ENCODE data around the gene MTHFR. TPM values are rescaled to one million over a fixed set of nuclear protein-coding genes. Genes with fewer than 3 reads are reported as not detected.

Gene MTHFR
- polyA plus RNA-seq, 4 donors, result 11.2 to 20.1 (median 15.4) TPM

DNA sequence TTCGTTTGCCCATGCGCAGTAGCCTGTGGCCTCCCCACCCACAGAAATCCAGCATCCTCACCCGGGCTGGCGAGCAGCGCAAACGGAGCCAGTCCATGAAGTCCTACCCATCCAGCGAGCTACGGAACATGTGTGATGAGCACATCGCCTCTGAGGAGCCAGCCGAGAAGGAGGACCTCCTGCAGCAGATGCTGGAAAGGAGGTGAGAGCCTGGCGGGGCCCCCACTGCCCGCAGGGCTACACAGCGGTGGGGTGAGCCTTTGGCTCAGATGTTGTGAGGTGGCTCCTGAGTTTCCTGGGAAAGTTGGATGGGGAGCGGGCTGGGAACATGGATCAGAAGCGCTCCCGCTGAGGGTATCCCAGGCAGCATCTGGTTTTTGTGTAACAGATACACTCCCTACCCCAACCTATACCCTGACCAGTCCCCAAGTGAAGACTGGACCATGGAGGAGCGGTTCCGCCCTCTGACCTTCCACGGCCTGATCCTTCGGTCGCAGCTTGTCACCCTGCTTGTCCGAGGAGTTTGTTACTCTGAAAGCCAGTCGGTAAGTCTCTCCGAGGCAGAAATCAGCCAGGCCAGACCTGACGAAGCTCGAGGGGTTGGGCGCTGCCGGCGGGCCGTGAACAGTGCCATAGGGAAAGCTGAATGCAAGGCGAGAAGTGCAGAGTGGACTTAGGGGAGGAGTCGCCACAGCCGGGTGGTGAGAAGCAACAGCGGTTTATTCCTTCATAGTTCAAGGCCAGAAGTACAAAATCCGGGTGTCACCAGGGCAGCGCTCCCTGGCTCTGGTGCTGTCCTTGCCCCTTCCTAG, 31.4 kb upstream of the MTHFR start:
- peaks cover 0 to 7% (median 0%) of the 10 kb centered on the region in 3 donors for H3K4me1 ChIP-seq (ENCODE audit: control insufficient read depth in 3 of 3, insufficient read depth in 2 of 3, low read depth in 1 of 3, low read length in 2 of 3)
- no peak for DNase-seq
- H3K27me3 ChIP-seq (ENCODE audit: control insufficient read depth in 3 of 3, insufficient read depth in 3 of 3, low read length in 3 of 3), result no peaks in the 10 kb centered on the region
- 89 to 91% (median 90%) methylated on average over 36 of the region's 36 CpGs for WGBS, 3 donors
- no peaks in the 10 kb centered on the region for H3K9me3 ChIP-seq (ENCODE audit: control insufficient read depth in 2 of 2, insufficient read depth in 1 of 2, low read depth in 1 of 2, low read length in 1 of 2)
- H3K27ac ChIP-seq (ENCODE audit: low read depth in 1 of 3, low read length in 2 of 3), result no peak overlapping the region
- no peak overlapping the region for H3K4me3 ChIP-seq (ENCODE audit: low read depth in 1 of 3, low read length in 3 of 3)
- H3K36me3 ChIP-seq (ENCODE audit: control insufficient read depth in 3 of 3, insufficient read depth in 2 of 3, low read depth in 1 of 3, low read length in 3 of 3), result peaks cover 24 to 95% (median 32%) of the 10 kb centered on the region in 3 donors
- FAIRE-seq, result no peak

DNA sequence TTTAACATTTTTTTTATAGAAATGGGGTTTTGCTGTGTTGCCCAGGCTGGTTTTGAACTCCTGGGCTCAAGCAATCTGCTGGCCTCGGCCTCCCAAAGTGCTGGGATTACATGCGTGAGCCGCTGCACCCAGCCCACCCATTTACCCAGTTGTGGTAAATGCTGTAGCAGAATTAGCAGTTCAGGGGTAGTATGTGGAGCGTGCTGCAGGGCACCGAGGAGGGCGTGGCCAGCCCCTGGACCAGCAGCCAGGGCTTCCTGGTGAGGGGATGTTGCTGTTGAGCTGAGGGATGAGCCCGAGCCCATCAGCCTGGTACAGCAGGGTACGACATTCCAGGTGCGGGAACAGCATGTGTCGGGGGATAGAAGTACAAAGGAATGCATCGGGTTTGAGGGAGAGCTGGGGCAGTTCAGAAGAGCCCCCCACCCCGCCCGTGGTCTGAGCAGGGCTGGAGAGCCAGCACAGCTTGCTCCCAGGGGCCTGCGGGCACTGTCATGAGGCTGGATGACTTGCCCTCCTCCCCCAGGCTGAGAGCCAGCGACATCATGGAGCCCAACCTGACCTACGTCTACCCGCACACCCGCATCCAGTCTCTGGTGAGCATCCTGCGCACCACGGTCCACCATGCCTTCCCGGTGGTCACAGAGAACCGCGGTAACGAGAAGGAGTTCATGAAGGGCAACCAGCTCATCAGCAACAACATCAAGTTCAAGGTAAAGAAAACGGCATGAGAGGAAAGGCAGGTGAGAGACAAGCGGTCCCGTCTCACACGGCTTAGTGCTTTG, 29.9 kb upstream of the MTHFR start:
- peaks cover 21 to 88% (median 25%) of the 10 kb centered on the region in 3 donors for H3K36me3 ChIP-seq (ENCODE audit: control insufficient read depth in 3 of 3, insufficient read depth in 2 of 3, low read depth in 1 of 3, low read length in 3 of 3)
- no peak overlapping the region for H3K4me3 ChIP-seq (ENCODE audit: low read depth in 1 of 3, low read length in 3 of 3)
- peaks cover 0 to 4% (median 0%) of the 10 kb centered on the region in 3 donors for H3K4me1 ChIP-seq (ENCODE audit: control insufficient read depth in 3 of 3, insufficient read depth in 2 of 3, low read depth in 1 of 3, low read length in 2 of 3)
- no peaks in the 10 kb centered on the region for H3K27me3 ChIP-seq (ENCODE audit: control insufficient read depth in 3 of 3, insufficient read depth in 3 of 3, low read length in 3 of 3)
- DNase-seq (no peak), FAIRE-seq (no peak)
- H3K9me3 ChIP-seq (ENCODE audit: control insufficient read depth in 2 of 2, insufficient read depth in 1 of 2, low read depth in 1 of 2, low read length in 1 of 2), result no peaks in the 10 kb centered on the region
- WGBS, 3 donors, result 92 to 95% (median 94%) methylated on average over 28 of the region's 28 CpGs
- H3K27ac ChIP-seq (ENCODE audit: low read depth in 1 of 3, low read length in 2 of 3), result no peak overlapping the region

DNA sequence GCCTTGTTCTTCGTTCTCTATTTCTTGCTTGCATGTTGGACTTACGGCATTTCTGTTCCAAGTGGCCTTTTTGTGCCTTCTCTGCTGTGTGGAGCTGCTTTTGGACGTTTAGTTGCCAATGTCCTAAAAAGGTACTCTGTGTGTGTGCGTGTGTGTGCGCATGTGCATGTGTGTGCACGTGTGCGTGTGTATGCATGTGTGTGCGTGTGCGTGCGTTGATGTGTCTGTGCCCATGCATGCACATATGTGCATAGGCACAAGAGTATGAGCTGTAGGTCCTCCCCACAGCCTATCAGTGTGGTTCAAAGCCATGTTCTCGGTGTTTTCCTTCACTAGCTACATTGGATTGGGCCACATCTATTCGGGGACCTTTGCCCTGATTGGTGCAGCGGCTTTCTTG, 28.1 kb upstream of the MTHFR start:
- 94 to 96% (median 96%) methylated on average over 13 of the region's 13 CpGs for WGBS, 3 donors
- peaks cover 0 to 4% (median 0%) of the 10 kb centered on the region in 3 donors for H3K4me1 ChIP-seq (ENCODE audit: control insufficient read depth in 3 of 3, insufficient read depth in 2 of 3, low read depth in 1 of 3, low read length in 2 of 3)
- no peaks in the 10 kb centered on the region for H3K27me3 ChIP-seq (ENCODE audit: control insufficient read depth in 3 of 3, insufficient read depth in 3 of 3, low read length in 3 of 3)
- H3K9me3 ChIP-seq (ENCODE audit: control insufficient read depth in 2 of 2, insufficient read depth in 1 of 2, low read depth in 1 of 2, low read length in 1 of 2), result no peaks in the 10 kb centered on the region
- H3K36me3 ChIP-seq (ENCODE audit: control insufficient read depth in 3 of 3, insufficient read depth in 2 of 3, low read depth in 1 of 3, low read length in 3 of 3), result peaks cover 24 to 84% (median 33%) of the 10 kb centered on the region in 3 donors
- DNase-seq, result no peak
- H3K4me3 ChIP-seq (ENCODE audit: low read depth in 1 of 3, low read length in 3 of 3), result no peak overlapping the region
- no peak overlapping the region for H3K27ac ChIP-seq (ENCODE audit: low read depth in 1 of 3, low read length in 2 of 3)
- no peak for FAIRE-seq

DNA sequence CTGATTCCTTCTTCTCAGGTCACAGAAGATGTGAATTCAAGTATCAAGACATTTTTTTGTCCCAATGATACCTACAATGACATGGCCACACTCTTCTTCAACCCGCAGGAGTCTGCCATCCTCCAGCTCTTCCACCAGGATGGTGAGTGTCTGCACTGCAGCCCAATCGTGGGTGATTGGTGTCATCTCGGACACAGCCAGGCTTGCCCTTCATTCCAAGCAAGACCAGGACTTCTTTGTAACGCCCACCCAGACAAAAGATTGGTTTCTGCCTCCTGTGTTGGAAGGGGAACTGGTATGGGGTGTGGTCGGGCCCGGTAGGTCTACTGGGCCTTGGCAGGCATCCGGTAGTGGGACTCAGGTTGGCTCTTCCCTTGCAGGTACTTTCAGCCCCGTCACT, 27.7 kb upstream of the MTHFR start:
- 94 to 96% (median 95%) methylated on average over 8 of the region's 8 CpGs for WGBS, 3 donors

DNA sequence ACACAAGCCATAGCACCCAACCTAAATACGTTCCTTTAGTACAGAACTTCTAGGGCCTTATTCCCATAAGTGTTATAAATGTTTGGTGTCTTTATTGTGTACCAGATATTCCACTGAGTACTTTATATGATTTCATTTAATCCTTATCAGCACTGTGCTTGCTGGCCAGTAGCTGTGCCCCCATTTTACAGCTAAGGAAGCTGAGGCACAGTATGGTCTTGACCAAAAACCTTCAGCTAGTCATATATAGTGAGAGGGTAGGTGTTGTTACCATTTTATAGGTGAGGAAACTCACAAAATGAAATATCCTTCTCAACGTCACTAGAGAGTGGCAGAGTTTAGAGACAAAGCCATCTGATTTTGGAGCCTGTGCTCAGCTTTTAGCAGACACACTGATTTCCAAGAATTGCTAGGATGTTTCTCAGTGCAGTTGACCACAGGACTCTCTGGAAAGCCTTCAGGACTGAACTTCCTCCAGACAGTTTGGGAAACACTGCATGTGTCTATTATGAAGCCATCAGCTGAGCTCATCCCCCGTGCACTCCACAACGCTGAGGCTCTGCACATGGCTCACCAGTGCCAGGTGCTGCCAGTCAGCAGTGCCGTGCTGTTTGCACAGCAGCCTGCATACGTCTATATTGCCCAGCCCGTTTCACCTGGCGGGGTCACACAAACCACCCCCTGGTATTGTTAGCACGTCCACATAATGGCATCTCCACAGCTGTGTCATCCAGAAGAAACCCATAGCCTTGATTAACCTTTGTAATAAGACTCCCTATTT, 26.4 kb upstream of the MTHFR start:
- WGBS, 3 donors, result 76 to 86% (median 79%) methylated on average over 9 of the region's 9 CpGs
- peaks cover 18 to 83% (median 30%) of the 10 kb centered on the region in 3 donors for H3K36me3 ChIP-seq (ENCODE audit: control insufficient read depth in 3 of 3, insufficient read depth in 2 of 3, low read depth in 1 of 3, low read length in 3 of 3)
- H3K9me3 ChIP-seq (ENCODE audit: control insufficient read depth in 2 of 2, insufficient read depth in 1 of 2, low read depth in 1 of 2, low read length in 1 of 2), result no peaks in the 10 kb centered on the region
- FAIRE-seq (no peak), DNase-seq (no peak)
- peaks cover 0 to 4% (median 0%) of the 10 kb centered on the region in 3 donors for H3K4me1 ChIP-seq (ENCODE audit: control insufficient read depth in 3 of 3, insufficient read depth in 2 of 3, low read depth in 1 of 3, low read length in 2 of 3)
- H3K4me3 ChIP-seq (ENCODE audit: low read depth in 1 of 3, low read length in 3 of 3), result no peak overlapping the region
- no peak overlapping the region for H3K27ac ChIP-seq (ENCODE audit: low read depth in 1 of 3, low read length in 2 of 3)
- H3K27me3 ChIP-seq (ENCODE audit: control insufficient read depth in 3 of 3, insufficient read depth in 3 of 3, low read length in 3 of 3), result no peaks in the 10 kb centered on the region

More for the DNA sequence above, 27.7 kb upstream of the MTHFR start:
- Histone ChIP-seq H3K4me1 (ENCODE audit: control insufficient read depth in 3 of 3, insufficient read depth in 2 of 3, low read depth in 1 of 3, low read length in 2 of 3) (peaks cover 0 to 4% (median 0%) of the 10 kb centered on the region in 3 donors), H3K27me3 (ENCODE audit: control insufficient read depth in 3 of 3, insufficient read depth in 3 of 3, low read length in 3 of 3) (no peaks in the 10 kb centered on the region), H3K36me3 (ENCODE audit: control insufficient read depth in 3 of 3, insufficient read depth in 2 of 3, low read depth in 1 of 3, low read length in 3 of 3) (peaks cover 24 to 85% (median 34%) of the 10 kb centered on the region in 3 donors), H3K4me3 (ENCODE audit: low read depth in 1 of 3, low read length in 3 of 3) (no peak overlapping the region), H3K27ac (ENCODE audit: low read depth in 1 of 3, low read length in 2 of 3) (no peak overlapping the region), H3K9me3 (ENCODE audit: control insufficient read depth in 2 of 2, insufficient read depth in 1 of 2, low read depth in 1 of 2, low read length in 1 of 2) (no peaks in the 10 kb centered on the region)
- FAIRE-seq, result no peak
- no peak for DNase-seq

DNA sequence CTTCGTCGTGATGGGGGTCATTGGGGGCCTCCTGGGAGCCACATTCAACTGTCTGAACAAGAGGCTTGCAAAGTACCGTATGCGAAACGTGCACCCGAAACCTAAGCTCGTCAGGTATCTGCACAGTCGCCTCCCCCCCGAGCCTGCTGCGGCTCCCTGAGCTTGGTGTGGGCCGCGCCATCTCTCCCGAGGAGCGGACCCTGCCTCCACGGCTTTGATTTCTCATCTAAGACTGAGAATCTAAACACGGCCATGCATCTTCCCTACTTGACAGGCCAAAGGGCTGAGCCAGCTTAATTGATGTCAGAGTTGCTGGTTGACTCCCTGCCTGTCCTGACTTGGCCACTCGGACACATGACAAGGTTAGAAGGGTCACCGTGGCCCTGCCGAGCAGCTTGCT, 22.7 kb upstream of the MTHFR start:
- FAIRE-seq (no peak), DNase-seq (no peak)
- Histone ChIP-seq H3K36me3 (ENCODE audit: control insufficient read depth in 3 of 3, insufficient read depth in 2 of 3, low read depth in 1 of 3, low read length in 3 of 3) (peaks cover 12 to 80% (median 34%) of the 10 kb centered on the region in 3 donors), H3K4me3 (ENCODE audit: low read depth in 1 of 3, low read length in 3 of 3) (no peak overlapping the region), H3K27me3 (ENCODE audit: control insufficient read depth in 3 of 3, insufficient read depth in 3 of 3, low read length in 3 of 3) (no peaks in the 10 kb centered on the region), H3K4me1 (ENCODE audit: control insufficient read depth in 3 of 3, insufficient read depth in 2 of 3, low read depth in 1 of 3, low read length in 2 of 3) (no peaks in the 10 kb centered on the region), H3K9me3 (ENCODE audit: control insufficient read depth in 2 of 2, insufficient read depth in 1 of 2, low read depth in 1 of 2, low read length in 1 of 2) (no peaks in the 10 kb centered on the region), H3K27ac (ENCODE audit: low read depth in 1 of 3, low read length in 2 of 3) (no peak overlapping the region)
- WGBS, 3 donors, result 94 to 97% (median 95%) methylated on average over 19 of the region's 19 CpGs

DNA sequence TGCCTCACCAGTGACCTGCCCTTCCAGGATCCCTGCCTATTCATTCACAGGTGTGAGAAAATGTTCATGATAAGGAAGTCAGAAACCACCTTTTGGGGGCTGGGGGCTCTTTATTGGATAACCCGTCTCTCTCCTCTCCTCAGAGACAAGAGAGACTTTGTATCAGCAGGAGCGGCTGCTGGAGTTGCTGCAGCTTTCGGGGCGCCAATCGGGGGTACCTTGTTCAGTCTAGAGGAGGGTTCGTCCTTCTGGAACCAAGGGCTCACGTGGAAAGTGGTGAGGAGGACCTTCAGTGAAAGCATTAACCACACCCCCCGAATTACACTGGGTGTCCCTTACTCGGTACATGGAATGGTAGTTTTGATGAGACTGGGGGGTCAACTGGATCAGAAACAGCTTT, 21.2 kb upstream of the MTHFR start:
- FAIRE-seq (no peak), DNase-seq (no peak)
- H3K27ac ChIP-seq (ENCODE audit: low read depth in 1 of 3, low read length in 2 of 3), result no peak overlapping the region
- 92 to 95% (median 94%) methylated on average over 9 of the region's 9 CpGs for WGBS, 3 donors
- H3K4me3 ChIP-seq (ENCODE audit: low read depth in 1 of 3, low read length in 3 of 3), result no peak overlapping the region
- no peaks in the 10 kb centered on the region for H3K4me1 ChIP-seq (ENCODE audit: control insufficient read depth in 3 of 3, insufficient read depth in 2 of 3, low read depth in 1 of 3, low read length in 2 of 3)
- H3K27me3 ChIP-seq (ENCODE audit: control insufficient read depth in 3 of 3, insufficient read depth in 3 of 3, low read length in 3 of 3), result no peaks in the 10 kb centered on the region
- no peaks in the 10 kb centered on the region for H3K9me3 ChIP-seq (ENCODE audit: control insufficient read depth in 2 of 2, insufficient read depth in 1 of 2, low read depth in 1 of 2, low read length in 1 of 2)
- H3K36me3 ChIP-seq (ENCODE audit: control insufficient read depth in 3 of 3, insufficient read depth in 2 of 3, low read depth in 1 of 3, low read length in 3 of 3), result peaks cover 10 to 84% (median 41%) of the 10 kb centered on the region in 3 donors

DNA sequence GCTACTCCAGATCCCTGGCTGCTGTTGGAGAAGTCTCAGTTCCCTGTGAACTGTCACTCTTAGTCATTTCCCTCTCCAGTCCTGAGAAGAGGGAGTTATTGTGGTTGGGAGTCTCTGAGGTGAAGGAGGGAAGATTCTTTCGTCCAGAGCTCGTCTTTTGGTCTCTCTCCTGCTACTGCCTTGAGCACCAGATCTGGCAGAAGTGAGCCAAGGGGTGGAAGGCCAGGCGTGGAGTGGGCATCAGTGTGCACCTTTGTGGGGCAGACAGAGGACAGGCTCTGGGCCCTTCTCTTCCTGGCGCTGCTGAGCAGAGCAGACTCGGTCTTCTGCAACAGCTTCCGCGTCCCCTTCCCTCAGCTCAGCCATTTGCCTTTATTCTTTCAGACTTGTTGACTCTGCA, 19.4 kb upstream of the MTHFR start:
- WGBS, 3 donors, result 92 to 97% (median 94%) methylated on average over 7 of the region's 7 CpGs
- Histone ChIP-seq H3K36me3 (ENCODE audit: control insufficient read depth in 3 of 3, insufficient read depth in 2 of 3, low read depth in 1 of 3, low read length in 3 of 3) (peaks cover 10 to 83% (median 38%) of the 10 kb centered on the region in 3 donors), H3K27me3 (ENCODE audit: control insufficient read depth in 3 of 3, insufficient read depth in 3 of 3, low read length in 3 of 3) (no peaks in the 10 kb centered on the region), H3K4me1 (ENCODE audit: control insufficient read depth in 3 of 3, insufficient read depth in 2 of 3, low read depth in 1 of 3, low read length in 2 of 3) (no peaks in the 10 kb centered on the region), H3K27ac (ENCODE audit: low read depth in 1 of 3, low read length in 2 of 3) (no peak overlapping the region), H3K9me3 (ENCODE audit: control insufficient read depth in 2 of 2, insufficient read depth in 1 of 2, low read depth in 1 of 2, low read length in 1 of 2) (no peaks in the 10 kb centered on the region), H3K4me3 (ENCODE audit: low read depth in 1 of 3, low read length in 3 of 3) (no peak overlapping the region)
- DNase-seq (no peak), FAIRE-seq (no peak)

All from small intestine (tissue), 7 donors.